Stimulated activated CD4-positive, alpha-beta T cell treated with anti-CD3 and anti-CD28 coated beads, Interleukin-12 subunit alpha, Interleukin-12 subunit beta, amount 100 ng/mL, for 24 hours (primary cell): Measurements from ENCODE around the gene PLEKHG4.

Experiments
- DNase-seq, 2 experiments: peaks; one replicate each; pipeline ENCODE4 v3.0.0-alpha.2; 2020; ENCODE audit warnings: low read depth in 2 of 2

PLEKHG4 gene

GRCh38 chr16:67260426-67261063 lies 18.8 kb upstream of the PLEKHG4 start:
- DNase-seq: no peak

- no peak for DNase-seq
Observed at GRCh38 chr16:67263201-67263600, 16.1 kb upstream of the PLEKHG4 start.

DNA sequence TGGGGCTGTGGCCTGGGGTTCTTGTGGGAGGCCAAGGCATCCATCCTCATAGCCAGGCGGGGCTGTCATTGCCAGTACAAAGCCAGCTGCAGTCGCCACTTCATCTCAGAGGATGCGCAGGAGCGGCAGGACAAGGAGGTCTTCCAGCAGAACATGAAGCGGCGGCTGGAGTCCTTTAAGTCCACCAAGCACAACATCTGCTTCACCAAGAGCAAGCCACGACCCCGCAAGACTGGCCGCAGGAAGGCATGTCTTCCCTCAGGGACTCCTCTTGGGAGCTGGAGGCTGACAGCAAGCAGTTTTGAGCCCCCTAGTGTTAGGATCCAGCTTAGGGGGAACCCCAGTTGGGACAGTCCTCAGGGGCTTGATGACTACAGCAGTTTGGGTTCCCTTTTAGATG lies 15.1 kb upstream of the PLEKHG4 start:
- DNase-seq: no peak

- DNase-seq: no peak
Observed at GRCh38 chr16:67264866-67265265, 14.5 kb upstream of the PLEKHG4 start.

DNA sequence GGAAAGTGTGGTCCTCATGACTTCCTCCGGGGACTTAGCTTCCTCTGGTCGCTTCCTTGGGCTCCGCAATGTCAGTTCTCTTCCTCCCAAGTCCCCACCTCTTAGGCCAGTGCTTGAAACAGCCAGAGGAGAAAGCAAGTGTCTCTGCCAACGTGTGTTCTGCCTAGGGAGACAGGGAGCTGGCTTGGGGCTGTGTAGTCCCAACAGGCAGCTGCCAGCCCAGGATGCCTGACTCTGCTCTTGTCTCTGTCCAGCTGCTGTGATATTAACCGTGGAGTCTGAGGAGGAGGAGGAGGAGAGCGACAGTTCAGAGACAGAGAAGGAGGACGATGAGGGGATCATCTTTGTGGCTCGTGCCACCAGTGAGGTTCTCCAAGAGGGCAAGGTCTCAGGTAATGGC lies 13.5 kb upstream of the PLEKHG4 start:
- no peak for DNase-seq

DNA sequence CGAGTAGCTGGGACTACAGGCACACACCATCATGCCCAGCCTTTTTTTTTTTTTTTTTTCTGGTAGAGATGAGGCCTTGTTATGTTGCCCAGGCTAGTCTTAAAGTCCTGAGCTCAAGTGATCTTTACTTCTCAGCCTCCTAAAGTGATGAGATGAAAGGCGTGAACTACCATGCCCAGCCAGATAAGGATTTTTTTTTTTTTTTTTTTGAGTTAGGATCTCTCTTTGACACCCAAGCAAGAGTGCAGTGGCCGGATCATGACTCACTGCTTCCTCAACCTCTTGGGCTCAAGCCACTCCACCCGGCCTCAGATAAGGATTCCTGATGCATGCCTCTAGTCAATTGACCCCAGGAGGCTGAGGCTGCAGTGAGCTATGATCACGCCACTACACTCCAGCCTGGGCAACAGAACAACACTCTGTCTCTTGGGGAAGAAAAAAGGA lies 11.2 kb upstream of the PLEKHG4 start:
- no peak for DNase-seq

GRCh38 chr16:67269766-67270165 lies 9.6 kb upstream of the PLEKHG4 start:
- no peak for DNase-seq

- no peak for DNase-seq
Observed at GRCh38 chr16:67270931-67271338, 8.4 kb upstream of the PLEKHG4 start.

- no peak for DNase-seq
Observed at GRCh38 chr16:67271446-67271845, 7.9 kb upstream of the PLEKHG4 start.

DNA sequence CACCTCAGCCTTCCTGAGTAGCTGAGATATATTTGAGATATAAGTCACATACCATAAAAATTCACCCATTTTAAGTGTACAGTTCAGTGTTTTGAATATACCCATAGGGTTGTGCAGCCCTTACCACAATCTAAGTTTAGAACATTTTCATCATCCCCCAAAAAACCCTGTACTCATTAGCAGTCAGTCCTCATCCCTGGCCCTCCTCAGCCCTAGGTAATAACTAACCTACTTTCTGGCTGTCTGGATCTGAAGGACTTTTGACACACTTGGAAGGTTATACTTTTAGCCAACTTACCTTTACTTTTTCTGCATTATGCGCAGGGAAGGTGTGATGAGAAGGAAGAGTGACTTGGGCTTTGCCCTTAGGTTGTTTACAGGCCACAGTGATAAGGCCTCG lies 4.0 kb upstream of the PLEKHG4 start:
- DNase-seq: no peak

GRCh38 chr16:67277294-67277998 lies 1.9 kb upstream of the PLEKHG4 start:
- DNase-seq: peak in 1 of 2 experiments; percentile 41

DNA sequence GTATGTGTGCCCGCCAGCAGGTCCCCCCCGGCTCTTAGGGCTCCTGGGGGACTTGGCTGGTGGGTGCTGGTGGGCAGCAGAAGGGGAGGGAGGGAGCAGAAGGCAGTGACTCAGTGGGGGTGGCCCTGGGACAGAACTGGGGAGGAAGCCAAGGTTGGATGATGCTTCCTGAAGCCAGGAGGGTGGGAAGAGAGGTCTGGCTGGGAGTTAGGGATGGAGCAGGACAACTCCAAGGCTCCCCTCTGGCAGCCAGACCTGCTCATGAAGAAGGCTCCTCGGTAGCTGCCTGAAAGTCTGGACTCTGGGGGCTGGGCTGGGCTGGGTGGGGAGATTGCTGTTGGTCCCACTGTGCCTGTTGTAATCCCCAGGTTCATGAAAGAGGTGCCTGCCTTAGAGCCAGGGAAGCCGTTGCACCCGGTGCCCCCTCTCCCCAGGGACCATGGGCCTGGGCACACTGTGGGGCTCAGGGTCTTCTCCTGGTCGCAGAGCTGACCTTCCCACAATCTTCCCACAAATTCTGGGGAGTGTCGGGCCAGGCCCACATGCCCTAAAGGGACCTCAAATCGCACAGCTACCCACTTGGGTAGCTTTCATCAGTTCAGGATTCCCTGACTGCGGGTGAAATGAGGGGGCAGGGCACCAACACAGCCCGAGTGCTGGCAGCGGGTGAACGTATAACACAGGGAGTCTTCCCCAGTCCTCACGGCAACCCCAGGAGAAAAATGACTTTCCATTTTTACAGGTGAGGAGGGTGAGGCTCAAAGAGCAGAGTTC lies 1.1 kb upstream of the PLEKHG4 start:
- no peak for DNase-seq

GRCh38 chr16:67278773-67279295 lies 498 bp upstream of the PLEKHG4 start:
- peak; percentile 24 to 52 for DNase-seq

- no peak for DNase-seq
Observed at GRCh38 chr16:67280090-67281015, 1.0 kb downstream of the PLEKHG4 start.

- no peak for DNase-seq
Observed at GRCh38 chr16:67281536-67282446, 2.5 kb downstream of the PLEKHG4 start.

GRCh38 chr16:67282447-67282805 lies 3.1 kb downstream of the PLEKHG4 start:
- DNase-seq: no peak

- DNase-seq: no peak
Observed at GRCh38 chr16:67283039-67283825, 3.9 kb downstream of the PLEKHG4 start.

DNA sequence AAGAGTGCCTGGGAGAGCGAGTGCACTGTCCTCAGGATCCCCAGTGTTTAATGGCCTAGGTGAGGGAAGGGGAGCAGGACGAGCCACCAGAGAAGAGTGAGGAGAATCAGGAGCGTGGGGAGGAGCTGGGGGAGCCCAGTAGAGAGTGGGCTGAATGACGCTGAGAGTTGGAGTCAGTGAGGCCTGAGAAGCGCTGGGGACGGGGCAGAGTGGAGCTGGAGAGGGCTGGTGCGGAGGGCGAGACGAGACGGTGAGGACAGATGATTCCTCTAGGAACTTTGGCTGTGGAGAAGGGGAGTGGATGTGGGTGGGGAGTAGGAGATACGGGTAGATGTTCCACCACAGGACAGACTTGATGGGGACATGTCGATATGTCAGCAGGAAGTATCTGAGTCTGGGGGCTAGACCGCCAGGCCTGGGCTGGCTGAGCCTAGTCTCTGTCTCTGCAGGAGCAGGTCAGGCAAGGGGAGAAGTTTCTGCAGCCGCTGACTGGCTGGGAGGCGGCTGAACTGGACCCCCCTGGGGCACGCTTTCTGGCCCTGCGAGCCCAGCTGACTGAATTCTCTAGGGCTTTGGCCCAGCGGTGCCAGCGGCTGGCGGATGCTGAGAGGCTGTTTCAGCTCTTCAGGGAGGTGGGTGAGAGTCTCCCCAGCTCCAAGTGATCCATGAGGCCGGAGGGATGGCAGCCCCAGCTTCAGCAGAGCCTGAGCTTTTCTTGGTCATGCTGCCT lies 4.7 kb downstream of the PLEKHG4 start:
- no peak for DNase-seq
